Choroid plexus epithelial cell (primary cell): ENCODE results near the gene POU2F2.

Experiments used
- DNase-seq: peaks from one replicate; pipeline ENCODE4 v3.0.0-alpha.2; 2010; ENCODE audit warnings: low read depth
- H3K4me3 ChIP-seq: 2 replicates; pipeline ENCODE4 v1.5.1; 2011; ENCODE audit warnings: low read depth, mild to moderate bottlenecking, control low read depth, low read length, moderate library complexity
- TF ChIP-seq, protein P1 (sequence below): conservative IDR thresholded peaks from 2 replicates; pipeline ENCODE4 v1.5.1; 2011; ENCODE audit warnings: low read depth, mild to moderate bottlenecking, control low read depth, inconsistent platforms, low read length, moderate library complexity

The POU2F2 gene

DNA sequence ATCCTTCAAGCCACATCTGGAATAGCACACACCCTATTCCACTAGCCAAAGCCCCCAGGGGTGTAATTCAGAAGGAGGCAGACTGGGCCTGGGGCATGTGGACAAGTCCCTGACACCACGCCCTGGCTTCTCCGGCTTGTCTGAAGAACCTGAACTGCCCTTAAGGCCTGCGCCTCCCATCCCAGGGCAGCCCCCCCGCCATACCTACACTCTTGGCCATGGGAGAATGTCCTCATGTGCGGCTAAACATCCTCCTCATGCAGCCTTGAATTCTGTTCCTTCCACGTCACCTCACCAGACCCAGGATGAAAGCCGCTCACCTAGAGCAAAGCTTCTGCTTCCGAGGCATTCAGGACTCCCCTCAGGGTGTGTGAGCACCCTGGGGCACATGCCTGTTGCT is 24.3 kb upstream of the POU2F2 start:
- no peak for DNase-seq
- TF ChIP-seq, protein P1, sequence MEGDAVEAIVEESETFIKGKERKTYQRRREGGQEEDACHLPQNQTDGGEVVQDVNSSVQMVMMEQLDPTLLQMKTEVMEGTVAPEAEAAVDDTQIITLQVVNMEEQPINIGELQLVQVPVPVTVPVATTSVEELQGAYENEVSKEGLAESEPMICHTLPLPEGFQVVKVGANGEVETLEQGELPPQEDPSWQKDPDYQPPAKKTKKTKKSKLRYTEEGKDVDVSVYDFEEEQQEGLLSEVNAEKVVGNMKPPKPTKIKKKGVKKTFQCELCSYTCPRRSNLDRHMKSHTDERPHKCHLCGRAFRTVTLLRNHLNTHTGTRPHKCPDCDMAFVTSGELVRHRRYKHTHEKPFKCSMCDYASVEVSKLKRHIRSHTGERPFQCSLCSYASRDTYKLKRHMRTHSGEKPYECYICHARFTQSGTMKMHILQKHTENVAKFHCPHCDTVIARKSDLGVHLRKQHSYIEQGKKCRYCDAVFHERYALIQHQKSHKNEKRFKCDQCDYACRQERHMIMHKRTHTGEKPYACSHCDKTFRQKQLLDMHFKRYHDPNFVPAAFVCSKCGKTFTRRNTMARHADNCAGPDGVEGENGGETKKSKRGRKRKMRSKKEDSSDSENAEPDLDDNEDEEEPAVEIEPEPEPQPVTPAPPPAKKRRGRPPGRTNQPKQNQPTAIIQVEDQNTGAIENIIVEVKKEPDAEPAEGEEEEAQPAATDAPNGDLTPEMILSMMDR: no peak

DNA sequence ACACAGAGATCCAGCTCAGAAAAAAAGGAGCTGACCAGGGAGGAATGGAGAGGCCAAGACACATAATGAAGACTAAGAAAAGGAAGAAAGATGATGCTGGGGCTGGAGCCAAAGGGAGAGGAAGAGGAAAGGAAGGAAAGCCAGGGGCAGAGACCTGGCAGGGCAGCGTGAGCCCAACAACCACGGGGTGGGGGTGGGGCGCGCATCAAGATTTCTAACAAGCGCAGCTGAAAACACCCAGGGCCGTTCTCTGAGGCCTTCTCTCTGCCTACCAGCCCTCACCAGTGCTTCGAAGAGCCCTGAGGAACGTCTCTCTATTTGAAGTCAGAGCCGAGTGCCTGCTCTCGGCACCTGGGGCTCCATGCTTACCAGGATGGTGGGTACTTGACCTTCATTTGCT is 23.6 kb upstream of the POU2F2 start:
- TF ChIP-seq, protein P1: no peak
- H3K4me3 ChIP-seq: no peak overlapping the region
- no peak for DNase-seq

More for the DNA sequence above, 24.3 kb upstream of the POU2F2 start:
- no peak overlapping the region for H3K4me3 ChIP-seq

DNA sequence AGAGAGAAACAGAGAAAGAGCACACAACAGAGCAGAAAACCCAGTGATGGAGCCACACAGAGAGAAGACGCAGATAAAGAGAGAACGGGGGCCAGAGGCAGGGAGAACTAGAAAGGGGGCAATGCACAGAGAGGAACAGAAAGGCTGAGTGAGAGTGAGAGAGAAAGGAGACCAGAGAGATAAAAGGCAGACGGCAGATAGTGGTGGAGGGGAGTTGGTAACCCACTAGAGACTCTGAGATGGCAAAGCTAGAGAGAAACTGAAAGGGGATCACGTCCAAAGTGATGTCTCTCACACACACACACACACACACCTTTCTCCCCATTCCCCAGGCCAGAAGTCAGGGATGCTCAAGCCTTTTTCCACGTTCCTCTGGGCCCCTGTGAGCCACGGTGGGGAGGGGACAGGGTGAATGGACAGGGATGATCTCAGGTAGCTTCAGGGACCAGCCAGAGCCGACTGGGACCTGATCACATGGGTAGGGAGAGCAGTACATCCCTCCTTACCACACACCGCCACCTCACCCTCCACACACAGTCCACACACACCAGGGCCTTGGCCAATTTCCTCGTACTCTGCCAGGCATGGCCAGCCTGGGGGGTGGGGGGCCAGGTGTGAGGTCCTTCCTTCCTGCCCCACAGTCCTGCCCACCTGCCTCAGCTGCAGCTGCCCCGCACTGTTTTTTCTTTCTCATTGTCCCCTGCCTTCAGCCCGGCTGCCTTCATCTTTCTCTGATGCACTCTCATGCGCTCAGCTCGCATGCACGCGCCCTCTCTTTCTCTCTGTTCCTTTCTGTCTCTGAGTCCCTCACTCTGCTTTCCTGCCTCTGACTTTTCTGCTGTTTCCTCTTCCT is 22.5 kb upstream of the POU2F2 start:
- TF ChIP-seq, protein P1: no peak
- no peak overlapping the region for H3K4me3 ChIP-seq
- DNase-seq: no peak

DNA sequence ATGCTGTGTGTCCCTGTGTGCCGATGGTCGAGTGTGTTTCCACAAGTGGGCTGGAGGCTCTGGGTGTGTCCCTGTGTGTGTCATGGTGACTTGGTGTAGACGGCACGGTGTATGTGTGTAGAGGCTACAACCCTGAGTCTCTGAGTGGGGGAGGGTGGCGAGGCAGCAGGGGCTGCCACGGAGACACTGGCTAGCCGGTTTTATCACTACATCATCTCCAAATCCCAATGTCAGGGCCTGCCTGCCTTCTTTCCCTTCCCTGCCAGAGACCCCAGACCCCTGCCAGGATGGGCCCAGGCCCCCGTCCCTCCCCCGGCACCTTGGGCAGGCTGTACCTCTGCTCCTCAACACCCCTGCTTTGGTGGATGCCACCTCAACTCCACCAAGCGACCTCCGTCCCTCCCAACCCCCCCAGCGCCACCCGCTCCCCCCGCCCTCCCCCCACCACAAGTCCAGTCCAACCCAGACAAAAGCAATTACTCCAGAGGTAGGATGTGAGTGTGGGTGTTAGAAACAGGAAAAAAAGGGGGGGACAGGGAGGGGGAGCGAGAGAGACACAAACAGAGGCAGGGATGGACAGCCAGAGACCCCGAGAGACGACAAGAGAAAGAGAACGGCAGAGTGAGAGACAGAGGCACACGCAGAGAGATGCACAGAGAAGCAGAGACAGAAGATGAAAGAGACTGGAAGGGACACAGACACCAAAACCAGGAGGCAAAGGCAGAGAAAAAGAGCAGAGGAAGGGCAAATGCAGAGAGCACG is 21.6 kb upstream of the POU2F2 start:
- no peak for DNase-seq
- H3K4me3 ChIP-seq: no peak overlapping the region
- TF ChIP-seq, protein P1: no peak

DNA sequence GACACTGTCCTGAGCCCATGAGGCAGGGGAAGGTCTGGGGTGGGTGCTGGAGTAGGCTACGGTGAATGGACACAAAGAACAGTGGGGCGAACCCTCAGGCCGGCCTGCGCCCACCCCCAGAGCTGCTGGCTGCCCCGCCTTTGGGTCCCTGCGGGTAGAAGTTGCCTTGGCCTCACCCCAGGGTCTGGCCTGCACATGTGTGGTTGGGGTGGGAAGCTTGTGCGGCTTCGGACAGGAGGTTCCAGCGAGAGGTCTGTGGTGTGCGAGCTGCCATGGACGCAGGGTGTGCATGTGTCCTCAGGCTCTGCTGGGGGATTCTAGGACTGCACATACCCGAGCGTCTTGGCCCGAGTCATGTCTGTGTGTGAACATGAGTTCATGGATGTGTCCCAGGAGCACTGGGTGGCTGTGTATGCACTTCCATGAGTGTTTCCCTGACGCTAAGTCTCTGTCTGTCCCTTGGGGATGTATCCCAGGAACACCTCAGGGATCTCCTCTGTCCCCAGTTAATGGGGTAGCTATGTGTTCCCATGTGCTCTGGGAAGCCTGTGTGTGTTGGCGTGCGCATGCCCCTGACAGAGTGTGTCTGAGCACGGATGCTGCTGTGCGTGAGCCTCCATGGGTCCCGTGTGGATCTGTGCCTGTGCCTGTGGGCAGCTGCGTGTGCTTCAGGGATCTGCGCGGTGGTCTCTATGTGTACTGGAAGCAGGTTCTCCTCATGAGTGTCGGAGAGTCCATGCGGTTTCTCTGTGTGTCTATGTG is 20.8 kb upstream of the POU2F2 start:
- no peak overlapping the region for H3K4me3 ChIP-seq
- TF ChIP-seq, protein P1: no peak
- no peak for DNase-seq

DNA sequence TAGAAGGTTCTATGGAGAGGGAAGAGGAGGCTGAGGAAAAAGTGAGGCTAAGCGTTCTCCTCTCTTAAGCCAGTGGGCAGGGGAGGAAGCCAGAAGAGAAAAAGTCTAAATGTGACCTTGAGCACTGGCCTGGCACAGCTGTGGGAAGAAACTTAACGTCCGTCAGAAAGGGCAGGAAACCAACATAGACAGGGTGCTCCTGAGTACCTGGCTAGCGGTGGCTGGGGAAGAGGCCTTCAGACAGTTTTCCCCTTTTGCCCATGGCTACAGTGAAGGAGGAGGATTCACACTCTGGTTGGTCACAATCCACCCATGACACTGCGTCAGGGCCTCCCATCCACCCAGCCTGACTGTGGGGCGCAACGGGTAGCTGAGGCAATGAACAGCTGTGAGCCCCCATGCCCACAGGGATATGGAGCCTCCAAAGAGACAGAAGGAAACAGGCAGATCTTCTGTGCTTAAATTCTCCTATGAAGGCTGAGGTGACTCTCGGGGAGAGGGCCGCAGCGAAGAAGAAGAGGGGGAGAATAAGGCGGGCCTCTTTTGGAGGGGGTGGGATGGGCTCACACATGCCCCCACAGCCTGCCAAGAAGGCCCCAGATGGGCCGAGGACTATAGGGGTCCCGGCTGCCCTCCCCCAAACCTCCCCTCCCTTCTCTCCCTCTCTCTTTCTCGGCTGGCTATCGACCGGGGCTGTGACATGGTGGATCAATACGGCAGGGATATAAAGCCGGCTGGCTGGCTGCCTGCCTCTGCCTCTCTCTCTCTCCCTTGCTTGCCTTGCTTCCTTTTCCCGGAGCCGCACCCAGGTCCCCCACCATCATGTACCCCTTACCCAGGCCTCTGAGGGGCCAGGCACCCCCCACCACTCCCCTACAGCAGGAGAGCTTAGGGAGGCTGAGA is 19.8 kb upstream of the POU2F2 start:
- no peak for DNase-seq
- H3K4me3 ChIP-seq: no peak overlapping the region
- TF ChIP-seq, protein P1: no peak
